ENCODE results near the gene SLC35G2. TPM values are rescaled to one million over a fixed set of nuclear protein-coding genes. Genes with fewer than 3 reads are reported as not detected.

SLC35G2 gene
- total and polyA plus RNA-seq, 4 donors: 3.6 to 9.1 (median 5.7) TPM

- ATAC-seq (ENCODE audit: insufficient read depth, low FRiP score): no peak
- WGBS, 2 donors: 94 to 96% methylated on average over 3 of the region's 3 CpGs
- no peak for DNase-seq
Observed at GRCh38 chr3:136811701-136812100, 7.2 kb upstream of the SLC35G2 start.

GRCh38 chr3:136817448-136817847, 1.5 kb upstream of the SLC35G2 start:
- Histone ChIP-seq H3K9ac (ENCODE audit: insufficient read depth in 1 of 2, low read length in 2 of 2) (no peak overlapping the region), H3K4me3 (no peak overlapping the region), H3K27ac (ENCODE audit: low read depth in 1 of 2, low read length in 1 of 2) (no peak overlapping the region), H3K4me1 (ENCODE audit: control insufficient read depth in 5 of 5, insufficient read depth in 5 of 5, low read length in 5 of 5) (peaks cover 0 to 39% (median 8%) of the 10 kb centered on the region in 5 donors), H3K27me3 (ENCODE audit: control insufficient read depth in 3 of 3, insufficient read depth in 3 of 3, low read length in 2 of 3) (peaks cover 0 to 17% (median 0%) of the 10 kb centered on the region in 3 donors), H3K36me3 (ENCODE audit: control insufficient read depth in 4 of 4, insufficient read depth in 4 of 4, low read length in 4 of 4) (no peaks in the 10 kb centered on the region), H3K9me3 (ENCODE audit: control insufficient read depth in 4 of 4, insufficient read depth in 3 of 4, low read length in 3 of 4) (no peaks in the 10 kb centered on the region)
- DNase-seq: peak; percentile 78 to 96 (median 95)
- no peak for TF ChIP-seq CTCF (IDR thresholded peaks at IDR 0.05; ENCODE audit: control extremely low read depth, extremely low read depth)
- 53 to 75% methylated on average over 1 of the region's 1 CpG for WGBS, 2 donors
- no peak for ATAC-seq (ENCODE audit: insufficient read depth, low FRiP score)

More at GRCh38 chr3:136811701-136812100, 7.2 kb upstream of the SLC35G2 start:
- Histone ChIP-seq H3K4me1 (ENCODE audit: control insufficient read depth in 5 of 5, insufficient read depth in 5 of 5, low read length in 5 of 5) (peaks cover 0 to 4% (median 0%) of the 10 kb centered on the region in 5 donors), H3K27me3 (ENCODE audit: control insufficient read depth in 3 of 3, insufficient read depth in 3 of 3, low read length in 2 of 3) (no peaks in the 10 kb centered on the region), H3K9me3 (ENCODE audit: control insufficient read depth in 4 of 4, insufficient read depth in 3 of 4, low read length in 3 of 4) (peaks cover 0 to 2% (median 0%) of the 10 kb centered on the region in 4 donors), H3K27ac (ENCODE audit: low read depth in 1 of 2, low read length in 1 of 2) (no peak overlapping the region), H3K4me3 (no peak overlapping the region), H3K9ac (ENCODE audit: insufficient read depth in 1 of 2, low read length in 2 of 2) (no peak overlapping the region), H3K36me3 (ENCODE audit: control insufficient read depth in 4 of 4, insufficient read depth in 4 of 4, low read length in 4 of 4) (no peaks in the 10 kb centered on the region)
- no peak for TF ChIP-seq CTCF (IDR thresholded peaks at IDR 0.05; ENCODE audit: control extremely low read depth, extremely low read depth)

GRCh38 chr3:136818191-136818768, 646 bp upstream of the SLC35G2 start:
- 10 to 14% methylated on average over 8 of the region's 8 CpGs for WGBS, 2 donors
- ATAC-seq (ENCODE audit: insufficient read depth, low FRiP score): peak; percentile 54

More at GRCh38 chr3:136818191-136818768, 646 bp upstream of the SLC35G2 start:
- no peaks in the 10 kb centered on the region for H3K36me3 ChIP-seq (ENCODE audit: control insufficient read depth in 4 of 4, insufficient read depth in 4 of 4, low read length in 4 of 4)
- peaks cover 0 to 39% (median 8%) of the 10 kb centered on the region in 5 donors for H3K4me1 ChIP-seq (ENCODE audit: control insufficient read depth in 5 of 5, insufficient read depth in 5 of 5, low read length in 5 of 5)
- peak overlapping the region; percentile 67 for H3K4me3 ChIP-seq
- TF ChIP-seq CTCF (IDR thresholded peaks at IDR 0.05; ENCODE audit: control extremely low read depth, extremely low read depth): no peak
- peaks cover 0 to 17% (median 0%) of the 10 kb centered on the region in 3 donors for H3K27me3 ChIP-seq (ENCODE audit: control insufficient read depth in 3 of 3, insufficient read depth in 3 of 3, low read length in 2 of 3)
- DNase-seq: peak in 2 of 3 donors; percentile 15 to 29
- H3K9ac ChIP-seq (ENCODE audit: insufficient read depth in 1 of 2, low read length in 2 of 2): no peak overlapping the region
- no peaks in the 10 kb centered on the region for H3K9me3 ChIP-seq (ENCODE audit: control insufficient read depth in 4 of 4, insufficient read depth in 3 of 4, low read length in 3 of 4)
- peak overlapping the region; percentile 80 to 92 for H3K27ac ChIP-seq (ENCODE audit: low read depth in 1 of 2, low read length in 1 of 2)
